OCI-LY3 (cell line): ENCODE measurements around the gene DEGS2.

ENCODE experiments used
- CTCF ChIP-seq: fragments of 200-600, 300-600 bp; sonication (generic); IDR thresholded peaks from 2 replicates; pipeline ENCODE4 v1.5.1; 2014; ENCODE audit warnings: antibody characterized with exemption, low read length, low read depth
- EZH2phosphoT487 ChIP-seq: fragments of 200-600 bp; shearing (Covaris generic); IDR thresholded peaks from 2 replicates; pipeline ENCODE4 v1.6.1; 2018; ENCODE audit warnings: antibody characterized with exemption, mixed run types, low read depth

GRCh38 chr14:100106250-100107112 lies 53.0 kb downstream of the DEGS2 start:
- no peak for TF ChIP-seq CTCF
- TF ChIP-seq EZH2phosphoT487: no peak
